ENCODE data around the gene TASOR.
A peak's percentile ranks its signal among the peaks of the same experiment; 100 is the strongest.

TASOR gene

DNA sequence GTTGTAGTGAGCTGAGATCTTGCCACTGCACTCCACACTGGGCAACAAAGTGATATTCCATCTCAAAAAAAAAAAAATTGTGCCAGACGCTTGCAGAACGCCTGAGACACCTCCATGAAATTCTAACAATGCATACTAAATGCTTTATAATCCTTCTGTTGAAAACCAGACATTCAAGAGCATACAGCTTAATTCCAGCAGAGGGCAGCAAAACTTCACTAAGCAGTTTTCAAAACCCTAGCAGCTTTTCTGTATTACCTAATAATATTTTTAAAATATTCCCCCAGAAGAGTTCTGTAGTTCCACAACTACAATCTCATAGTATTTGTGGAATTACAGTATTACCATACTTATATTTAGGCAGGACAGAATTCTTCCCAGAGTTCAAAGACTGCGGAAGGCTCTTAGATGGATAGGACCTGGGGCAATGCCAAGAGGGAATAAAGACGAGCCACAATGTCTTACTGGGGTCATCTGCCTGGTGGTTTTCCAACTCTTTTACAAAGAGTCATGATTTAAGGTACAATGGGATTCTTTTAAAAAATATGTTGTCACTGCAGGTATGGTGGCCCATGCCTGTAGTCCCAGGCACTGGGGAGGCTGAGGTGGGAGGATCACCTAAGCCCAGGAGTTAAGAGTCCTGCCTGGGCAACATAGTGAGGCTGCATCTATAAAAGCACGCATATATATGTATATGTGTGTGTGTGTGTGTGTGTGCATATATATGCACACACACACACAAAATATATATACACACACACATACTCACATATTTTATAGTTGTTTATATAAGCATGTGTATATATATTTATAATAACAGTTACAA lies 19.6 kb upstream of the TASOR start:
- TF ChIP-seq TEAD4 (IDR thresholded peaks at IDR 0.05) (no peak), ZBTB7A (IDR thresholded peaks at IDR 0.05; ENCODE audit: low read depth) (no peak), RAD21 (IDR thresholded peaks at IDR 0.05; ENCODE audit: low read depth) (peak; percentile 88), YY1 (IDR thresholded peaks at IDR 0.05; ENCODE audit: low read depth) (no peak), NFIC (IDR thresholded peaks at IDR 0.05) (0 out of 2 replicates have a peak, but pooled peaks have one; percentile 7), TCF12 (IDR thresholded peaks at IDR 0.05; ENCODE audit: low read depth) (no peak), TAF1 (IDR thresholded peaks at IDR 0.05; ENCODE audit: low read depth) (no peak)
- TF ChIP-seq, protein P1, sequence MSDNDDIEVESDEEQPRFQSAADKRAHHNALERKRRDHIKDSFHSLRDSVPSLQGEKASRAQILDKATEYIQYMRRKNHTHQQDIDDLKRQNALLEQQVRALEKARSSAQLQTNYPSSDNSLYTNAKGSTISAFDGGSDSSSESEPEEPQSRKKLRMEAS (IDR thresholded peaks at IDR 0.05): no peak

DNA sequence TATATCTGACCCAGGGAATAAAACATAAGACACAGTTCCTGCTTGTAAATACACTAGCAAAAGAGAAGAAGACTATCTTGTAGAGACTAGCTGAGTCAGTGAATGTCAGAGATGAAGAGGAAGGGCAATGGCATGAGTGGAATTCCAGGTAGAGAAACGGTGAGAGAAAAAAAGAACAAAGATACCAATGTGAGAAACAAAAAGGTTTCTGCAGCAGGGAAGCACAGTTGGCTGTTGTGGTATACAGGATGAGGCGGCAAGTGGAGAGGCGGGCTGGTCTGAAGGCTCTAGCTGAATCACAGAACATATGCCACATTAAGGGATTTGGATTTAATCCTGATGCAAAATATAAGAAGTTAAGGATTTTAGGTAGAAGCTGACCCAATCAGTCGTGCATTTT lies 17.1 kb upstream of the TASOR start:
- TF ChIP-seq EP300 (IDR thresholded peaks at IDR 0.05; ENCODE audit: borderline replicate concordance) (no peak), TEAD4 (IDR thresholded peaks at IDR 0.05) (no peak), RAD21 (IDR thresholded peaks at IDR 0.05; ENCODE audit: low read depth) (no peak), YY1 (IDR thresholded peaks at IDR 0.05; ENCODE audit: low read depth) (no peak), NFIC (IDR thresholded peaks at IDR 0.05) (no peak), CEBPB (IDR thresholded peaks at IDR 0.05) (no peak), CREB1 (IDR thresholded peaks at IDR 0.05; ENCODE audit: low read depth) (no peak), EGR1 (IDR thresholded peaks at IDR 0.05) (no peak), ZBTB7A (IDR thresholded peaks at IDR 0.05; ENCODE audit: low read depth) (no peak), TAF1 (IDR thresholded peaks at IDR 0.05; ENCODE audit: low read depth) (no peak), FOXM1 (IDR thresholded peaks at IDR 0.05; ENCODE audit: borderline replicate concordance, low read depth) (no peak), TCF12 (IDR thresholded peaks at IDR 0.05; ENCODE audit: low read depth) (no peak)
- TF ChIP-seq, protein P1 (IDR thresholded peaks at IDR 0.05): no peak
- TF ChIP-seq, protein P2, sequence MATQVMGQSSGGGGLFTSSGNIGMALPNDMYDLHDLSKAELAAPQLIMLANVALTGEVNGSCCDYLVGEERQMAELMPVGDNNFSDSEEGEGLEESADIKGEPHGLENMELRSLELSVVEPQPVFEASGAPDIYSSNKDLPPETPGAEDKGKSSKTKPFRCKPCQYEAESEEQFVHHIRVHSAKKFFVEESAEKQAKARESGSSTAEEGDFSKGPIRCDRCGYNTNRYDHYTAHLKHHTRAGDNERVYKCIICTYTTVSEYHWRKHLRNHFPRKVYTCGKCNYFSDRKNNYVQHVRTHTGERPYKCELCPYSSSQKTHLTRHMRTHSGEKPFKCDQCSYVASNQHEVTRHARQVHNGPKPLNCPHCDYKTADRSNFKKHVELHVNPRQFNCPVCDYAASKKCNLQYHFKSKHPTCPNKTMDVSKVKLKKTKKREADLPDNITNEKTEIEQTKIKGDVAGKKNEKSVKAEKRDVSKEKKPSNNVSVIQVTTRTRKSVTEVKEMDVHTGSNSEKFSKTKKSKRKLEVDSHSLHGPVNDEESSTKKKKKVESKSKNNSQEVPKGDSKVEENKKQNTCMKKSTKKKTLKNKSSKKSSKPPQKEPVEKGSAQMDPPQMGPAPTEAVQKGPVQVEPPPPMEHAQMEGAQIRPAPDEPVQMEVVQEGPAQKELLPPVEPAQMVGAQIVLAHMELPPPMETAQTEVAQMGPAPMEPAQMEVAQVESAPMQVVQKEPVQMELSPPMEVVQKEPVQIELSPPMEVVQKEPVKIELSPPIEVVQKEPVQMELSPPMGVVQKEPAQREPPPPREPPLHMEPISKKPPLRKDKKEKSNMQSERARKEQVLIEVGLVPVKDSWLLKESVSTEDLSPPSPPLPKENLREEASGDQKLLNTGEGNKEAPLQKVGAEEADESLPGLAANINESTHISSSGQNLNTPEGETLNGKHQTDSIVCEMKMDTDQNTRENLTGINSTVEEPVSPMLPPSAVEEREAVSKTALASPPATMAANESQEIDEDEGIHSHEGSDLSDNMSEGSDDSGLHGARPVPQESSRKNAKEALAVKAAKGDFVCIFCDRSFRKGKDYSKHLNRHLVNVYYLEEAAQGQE (IDR thresholded peaks at IDR 0.05; ENCODE audit: low read depth): no peak
- TF ChIP-seq, protein P3, sequence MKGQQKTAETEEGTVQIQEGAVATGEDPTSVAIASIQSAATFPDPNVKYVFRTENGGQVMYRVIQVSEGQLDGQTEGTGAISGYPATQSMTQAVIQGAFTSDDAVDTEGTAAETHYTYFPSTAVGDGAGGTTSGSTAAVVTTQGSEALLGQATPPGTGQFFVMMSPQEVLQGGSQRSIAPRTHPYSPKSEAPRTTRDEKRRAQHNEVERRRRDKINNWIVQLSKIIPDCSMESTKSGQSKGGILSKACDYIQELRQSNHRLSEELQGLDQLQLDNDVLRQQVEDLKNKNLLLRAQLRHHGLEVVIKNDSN (IDR thresholded peaks at IDR 0.05): no peak

DNA sequence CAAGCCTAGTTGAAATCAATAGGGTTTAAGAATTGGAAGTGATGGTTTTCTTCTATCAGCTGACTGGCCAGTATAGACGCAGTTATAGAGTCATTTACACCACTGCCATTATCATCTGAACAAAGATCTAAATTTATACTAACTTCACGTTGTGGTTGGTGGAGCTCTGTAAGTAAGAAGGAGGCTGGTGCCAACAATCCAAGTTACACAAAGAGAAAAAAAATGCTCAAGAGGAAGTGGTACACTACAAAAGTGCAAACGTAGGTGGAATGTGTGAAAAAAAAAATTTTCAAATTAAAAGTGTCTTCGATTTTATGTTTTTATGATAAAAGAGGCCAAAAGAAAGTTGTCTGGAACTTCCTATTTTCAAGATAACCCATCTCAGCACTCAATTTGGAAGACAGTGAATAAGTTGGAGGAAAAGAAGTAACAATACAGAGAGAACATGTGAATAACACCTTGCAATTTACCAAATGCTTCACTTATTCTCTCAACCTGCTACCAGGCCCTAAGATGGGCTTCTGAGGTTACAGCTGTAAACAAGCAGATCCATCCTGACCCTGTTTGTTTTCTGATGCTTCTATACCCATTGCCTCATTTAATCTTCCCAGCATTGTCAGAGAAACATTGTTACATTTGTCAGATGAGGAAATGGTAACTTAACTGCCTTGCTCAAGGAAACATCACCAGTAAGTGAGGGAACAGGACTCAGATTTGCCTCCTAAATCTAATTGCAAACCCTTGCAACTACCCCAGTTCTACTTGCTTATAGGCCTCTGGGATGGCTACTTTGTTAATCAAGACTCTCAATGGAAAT lies 12.0 kb upstream of the TASOR start:
- TF ChIP-seq RAD21 (IDR thresholded peaks at IDR 0.05; ENCODE audit: low read depth): no peak
- TF ChIP-seq ZBTB7A (IDR thresholded peaks at IDR 0.05; ENCODE audit: low read depth): no peak
- TF ChIP-seq EGR1 (IDR thresholded peaks at IDR 0.05): no peak
- TF ChIP-seq NFIC (IDR thresholded peaks at IDR 0.05): no peak
- no peak for TF ChIP-seq CEBPB (IDR thresholded peaks at IDR 0.05)
- TF ChIP-seq TEAD4 (IDR thresholded peaks at IDR 0.05): no peak
- TF ChIP-seq FOXM1 (IDR thresholded peaks at IDR 0.05; ENCODE audit: borderline replicate concordance, low read depth): no peak
- no peak for TF ChIP-seq TCF12 (IDR thresholded peaks at IDR 0.05; ENCODE audit: low read depth)
- TF ChIP-seq EP300 (IDR thresholded peaks at IDR 0.05; ENCODE audit: borderline replicate concordance): no peak
- TF ChIP-seq, protein P3 (IDR thresholded peaks at IDR 0.05): no peak
- no peak for TF ChIP-seq CREB1 (IDR thresholded peaks at IDR 0.05; ENCODE audit: low read depth)
- TF ChIP-seq, protein P1 (IDR thresholded peaks at IDR 0.05): no peak
- TF ChIP-seq, protein P2 (IDR thresholded peaks at IDR 0.05; ENCODE audit: low read depth): no peak
- TF ChIP-seq YY1 (IDR thresholded peaks at IDR 0.05; ENCODE audit: low read depth): no peak
- TF ChIP-seq TAF1 (IDR thresholded peaks at IDR 0.05; ENCODE audit: low read depth): no peak

DNA sequence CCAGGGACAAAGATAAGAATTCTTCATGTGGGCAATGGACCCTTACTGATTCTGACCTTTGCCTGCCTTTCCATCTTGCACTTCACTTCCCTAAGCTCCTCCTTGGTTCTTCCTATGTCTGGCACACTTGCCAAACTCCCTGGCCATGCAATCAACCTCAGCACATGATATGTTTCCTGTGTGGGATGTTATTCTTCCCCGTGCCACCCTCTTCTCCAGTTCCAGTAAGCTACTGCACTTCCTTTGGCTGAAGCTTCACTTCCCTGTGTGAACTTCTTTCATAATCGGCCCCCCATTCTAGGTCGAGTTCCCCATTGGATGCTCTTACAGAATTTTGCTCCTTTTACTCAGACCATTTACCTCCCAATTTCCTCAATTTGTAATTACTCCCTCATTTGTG lies 10.7 kb upstream of the TASOR start:
- TF ChIP-seq EGR1 (IDR thresholded peaks at IDR 0.05): no peak
- TF ChIP-seq FOXM1 (IDR thresholded peaks at IDR 0.05; ENCODE audit: borderline replicate concordance, low read depth): no peak
- TF ChIP-seq TCF12 (IDR thresholded peaks at IDR 0.05; ENCODE audit: low read depth): no peak
